Left hindlimb (tissue), 1 donor: Measurements from ENCODE around the gene RNF220.

Source experiments
- DNase-seq: peaks from one replicate; pipeline ENCODE4 v3.0.0-alpha.2; 2018

The RNF220 gene

GRCh38 chr1:44524655-44525500 lies 119.8 kb downstream of the RNF220 start:
- DNase-seq = no peak

GRCh38 chr1:44526295-44527073 lies 121.4 kb downstream of the RNF220 start:
- DNase-seq = no peak

- DNase-seq = no peak
Measured at GRCh38 chr1:44531785-44532566, 126.9 kb downstream of the RNF220 start.

- DNase-seq = no peak
Measured at GRCh38 chr1:44532567-44532944, 127.5 kb downstream of the RNF220 start.

DNA sequence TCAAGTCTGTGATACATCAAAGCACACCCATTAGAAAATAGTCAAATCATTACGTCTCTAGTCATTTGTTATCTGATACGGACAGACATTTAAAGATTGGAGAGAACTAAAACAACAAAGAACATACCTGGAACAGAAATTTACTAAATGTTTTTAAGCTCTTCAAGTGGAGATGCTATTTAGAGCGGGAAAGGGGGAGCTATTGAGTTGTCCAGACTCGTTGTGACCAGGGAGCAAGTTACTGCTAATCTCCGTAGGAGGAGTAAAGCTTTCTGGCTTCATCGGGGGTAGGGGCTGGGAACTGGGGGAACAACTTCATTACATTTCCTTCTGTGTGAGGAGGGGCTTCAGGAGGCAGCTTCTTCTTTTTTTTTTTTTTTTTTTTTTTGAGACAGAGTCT lies 129.7 kb downstream of the RNF220 start:
- no peak for DNase-seq

- no peak for DNase-seq
Measured at GRCh38 chr1:44536357-44537209, 131.5 kb downstream of the RNF220 start.

DNA sequence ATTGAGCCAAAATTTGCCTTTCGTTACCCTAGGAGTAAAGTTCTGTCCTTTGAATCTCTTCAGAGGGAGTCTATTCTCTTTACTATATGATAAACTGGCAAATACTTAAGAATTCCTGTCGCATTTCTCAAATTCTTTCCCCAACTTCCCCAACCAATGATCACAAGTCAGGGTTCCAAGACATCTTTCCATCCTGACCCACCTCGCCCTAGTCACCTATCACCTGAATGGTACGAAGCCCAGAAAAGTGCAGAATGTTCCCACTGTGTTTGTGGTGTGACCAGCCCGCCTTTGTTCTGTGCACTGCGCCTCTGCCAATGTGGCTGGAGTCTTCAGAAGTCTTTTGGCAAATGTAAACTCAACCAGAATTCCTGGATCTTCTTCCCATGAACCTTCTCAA lies 132.5 kb downstream of the RNF220 start:
- DNase-seq = no peak

- no peak for DNase-seq
Measured at GRCh38 chr1:44537956-44538355, 132.9 kb downstream of the RNF220 start.

GRCh38 chr1:44539991-44540730 lies 135.1 kb downstream of the RNF220 start:
- DNase-seq = no peak

- no peak for DNase-seq
Measured at GRCh38 chr1:44542420-44543063, 137.5 kb downstream of the RNF220 start.

GRCh38 chr1:44543064-44543744 lies 138.1 kb downstream of the RNF220 start:
- no peak for DNase-seq

GRCh38 chr1:44543786-44544185 lies 138.7 kb downstream of the RNF220 start:
- DNase-seq = no peak

GRCh38 chr1:44544960-44545359 lies 139.9 kb downstream of the RNF220 start:
- no peak for DNase-seq

DNA sequence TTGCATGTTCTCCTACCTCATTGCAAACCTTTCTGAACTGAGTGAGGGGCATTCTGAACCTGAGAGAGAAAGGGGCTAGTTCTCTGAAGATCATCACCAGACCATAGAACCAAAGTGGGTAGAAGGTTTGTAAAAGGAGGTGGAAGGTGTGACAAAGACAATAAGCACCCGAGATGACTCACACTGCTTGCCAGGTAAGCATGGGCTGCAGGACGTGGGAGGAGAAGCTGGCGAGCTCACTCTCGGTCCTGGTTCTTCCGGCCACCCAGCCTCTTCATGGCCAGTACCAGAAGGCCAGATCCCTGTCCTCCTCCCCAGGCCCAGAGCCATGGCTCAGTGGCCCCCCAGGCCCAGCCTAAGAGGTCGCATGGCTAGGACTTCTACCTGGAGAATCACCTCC lies 140.9 kb downstream of the RNF220 start:
- DNase-seq = no peak

DNA sequence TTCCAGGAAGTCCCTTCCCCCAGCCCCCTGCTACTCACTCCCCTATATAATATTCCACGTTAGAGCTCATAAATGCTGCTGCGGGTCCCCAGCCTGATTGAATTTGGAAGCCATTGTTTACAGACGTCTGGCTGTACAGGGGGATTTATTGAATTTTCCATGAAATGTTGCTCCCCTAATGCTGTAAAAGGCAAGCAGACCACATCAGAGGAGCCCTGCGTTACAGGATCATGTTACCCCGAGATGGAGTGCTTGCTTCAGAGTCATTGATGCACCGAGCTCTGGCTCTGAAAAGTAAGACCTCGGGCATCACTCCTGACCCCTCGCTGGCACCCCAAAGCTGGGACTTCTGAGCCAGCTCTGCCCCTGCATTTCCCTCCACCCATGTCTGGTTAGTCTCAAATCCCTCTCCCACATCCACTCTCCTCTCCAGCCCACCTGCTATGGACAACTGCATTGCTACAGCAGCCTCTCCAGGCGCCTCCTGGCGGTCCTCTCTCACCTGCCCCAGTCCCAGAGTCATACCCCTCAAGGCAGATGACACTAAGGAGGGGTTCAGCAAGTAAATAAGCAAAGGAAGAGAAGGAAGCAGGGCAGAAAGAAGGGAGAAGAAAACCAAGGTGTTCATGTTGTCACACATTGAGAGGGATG lies 141.5 kb downstream of the RNF220 start:
- no peak for DNase-seq

DNA sequence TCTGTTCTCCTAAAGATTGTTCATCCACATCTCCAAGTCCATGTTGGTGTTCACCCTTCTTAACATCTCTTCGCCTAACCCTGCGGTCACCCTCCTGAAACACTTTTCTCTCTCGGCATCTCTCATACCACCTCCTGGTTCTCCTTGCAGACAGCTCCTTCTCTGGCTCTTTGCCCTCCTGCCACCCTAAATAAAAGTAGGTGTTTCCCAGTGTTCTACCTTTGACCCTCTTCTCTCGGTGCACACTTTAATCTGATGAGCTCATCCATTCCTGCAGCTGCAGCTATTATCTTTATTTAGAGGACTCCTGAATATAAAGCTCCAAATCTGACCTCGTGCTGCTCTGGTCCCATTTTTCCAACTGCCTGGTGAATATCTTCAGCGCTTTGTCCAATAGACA lies 142.3 kb downstream of the RNF220 start:
- DNase-seq = no peak

- no peak for DNase-seq
Measured at GRCh38 chr1:44547837-44548236, 142.8 kb downstream of the RNF220 start.

GRCh38 chr1:44549510-44549909 lies 144.5 kb downstream of the RNF220 start:
- DNase-seq = no peak

- no peak for DNase-seq
Measured at GRCh38 chr1:44553127-44553758, 148.2 kb downstream of the RNF220 start.
